Loucy (cell line): ENCODE data around the gene MED13L.

Experiments used
- H2AFZ ChIP-seq: fragments of 200-600 bp; sonication (generic); 2 replicates; pipeline ENCODE4 v1.6.0; 2016; ENCODE audit warnings: antibody characterized with exemption, mild to moderate bottlenecking, low read length, moderate library complexity
- H3F3A ChIP-seq: fragments of 200-600 bp; 2 replicates; pipeline ENCODE4 v1.6.0; 2016; ENCODE audit warnings: antibody characterized with exemption, low read depth, mild to moderate bottlenecking
- H3K27me3 ChIP-seq: fragments of 200-600 bp; sonication (generic); 2 replicates; pipeline ENCODE4 v1.6.1; 2014; ENCODE audit warnings: low read length, mild to moderate bottlenecking; ENCODE audit not compliant: insufficient read depth, poor library complexity, severe bottlenecking
- H3K36me3 ChIP-seq: fragments of 200-600 bp; sonication (generic); 2 replicates; pipeline ENCODE4 v1.6.1; 2016; ENCODE audit warnings: low read length; ENCODE audit not compliant: insufficient read depth
- H3K4me1 ChIP-seq: fragments of 200-600 bp; sonication (generic); 2 replicates; pipeline ENCODE4 v1.5.1; 2014; ENCODE audit warnings: low read length, mild to moderate bottlenecking; ENCODE audit not compliant: insufficient read depth, poor library complexity, severe bottlenecking
- H3K4me2 ChIP-seq: fragments of 200-600 bp; sonication (generic); 2 replicates; pipeline ENCODE4 v1.6.0; 2014; ENCODE audit warnings: antibody characterized with exemption, low read length, low read depth, mild to moderate bottlenecking; ENCODE audit not compliant: poor library complexity, severe bottlenecking
- H3K4me3 ChIP-seq: fragments of 200-600 bp; sonication (generic); 2 replicates; pipeline ENCODE4 v1.5.1; 2014; ENCODE audit warnings: low read length, mild to moderate bottlenecking, mixed read lengths; ENCODE audit not compliant: poor library complexity, severe bottlenecking
- H3K79me2 ChIP-seq: fragments of 200-600 bp; sonication (generic); 2 replicates; pipeline ENCODE4 v1.6.1; 2014; ENCODE audit warnings: low read length; ENCODE audit not compliant: insufficient read depth
- H3K9ac ChIP-seq: fragments of 200-600 bp; sonication (generic); 2 replicates; pipeline ENCODE4 v1.6.0; 2014; ENCODE audit warnings: mild to moderate bottlenecking, low read depth, low read length, moderate library complexity; ENCODE audit not compliant: poor library complexity, severe bottlenecking
- H3K9me2 ChIP-seq: fragments of 200-600 bp; sonication (generic); replicated peaks from 2 replicates; pipeline ENCODE4 v1.6.1; 2016; ENCODE audit warnings: low read depth, low read length, mixed read lengths
- H3K9me3 ChIP-seq: fragments of 200-600 bp; sonication (generic); 2 replicates; pipeline ENCODE4 v1.6.1; 2014; ENCODE audit warnings: mild to moderate bottlenecking, antibody characterized with exemption, low read length, low read depth; ENCODE audit not compliant: insufficient read depth
- H4K20me1 ChIP-seq: fragments of 200-600 bp; sonication (generic); 2 replicates; pipeline ENCODE4 v1.6.0; 2014; ENCODE audit warnings: antibody characterized with exemption, low read length, mild to moderate bottlenecking; ENCODE audit not compliant: insufficient read depth, poor library complexity, severe bottlenecking
- CTCF ChIP-seq: fragments of 200-600 bp; sonication (generic); conservative IDR thresholded peaks from 2 replicates; pipeline ENCODE4 v1.5.1; 2014; ENCODE audit warnings: mild to moderate bottlenecking, antibody characterized with exemption, low read length
- EZH2phosphoT487 ChIP-seq: fragments of 200-600 bp; IDR thresholded peaks from 2 replicates; pipeline ENCODE4 v1.6.1; 2018; ENCODE audit warnings: antibody characterized with exemption, mild to moderate bottlenecking, moderate library complexity, borderline replicate concordance

The MED13L gene

GRCh38 chr12:116188581-116188980, 88.9 kb downstream of the MED13L start:
- Histone ChIP-seq H4K20me1 (peaks cover 43% of the 10 kb centered on the region), H3K4me1 (peaks cover 20% of the 10 kb centered on the region), H3F3A (no peaks in the 10 kb centered on the region), H3K9me3 (no peaks in the 10 kb centered on the region), H3K27me3 (no peaks in the 10 kb centered on the region), H3K4me2 (no peak overlapping the region), H3K4me3 (no peak overlapping the region), H3K79me2 (peaks cover 92% of the 10 kb centered on the region), H2AFZ (no peak overlapping the region), H3K36me3 (no peaks in the 10 kb centered on the region), H3K9ac (no peak overlapping the region), H3K9me2 (no peaks in the 10 kb centered on the region)
- no peak for TF ChIP-seq EZH2phosphoT487
- no peak for TF ChIP-seq CTCF

GRCh38 chr12:116187151-116187511, 90.4 kb downstream of the MED13L start:
- Histone ChIP-seq H3K27me3 (no peaks in the 10 kb centered on the region), H3K4me3 (no peak overlapping the region), H3K36me3 (no peaks in the 10 kb centered on the region), H3K4me2 (peak overlapping the region; percentile 36), H3K4me1 (peaks cover 27% of the 10 kb centered on the region), H2AFZ (no peak overlapping the region), H3K79me2 (peaks cover 92% of the 10 kb centered on the region), H3K9me2 (no peaks in the 10 kb centered on the region), H3K9me3 (no peaks in the 10 kb centered on the region), H4K20me1 (peaks cover 55% of the 10 kb centered on the region), H3K9ac (no peak overlapping the region), H3F3A (no peaks in the 10 kb centered on the region)
- no peak for TF ChIP-seq CTCF
- TF ChIP-seq EZH2phosphoT487, result no peak

- Histone ChIP-seq H3F3A (no peaks in the 10 kb centered on the region), H3K9ac (no peak overlapping the region), H2AFZ (no peak overlapping the region), H3K9me2 (no peaks in the 10 kb centered on the region), H3K27me3 (no peaks in the 10 kb centered on the region), H3K79me2 (peaks cover 93% of the 10 kb centered on the region), H3K4me2 (peak overlapping the region; percentile 36), H4K20me1 (peaks cover 57% of the 10 kb centered on the region), H3K9me3 (no peaks in the 10 kb centered on the region), H3K4me1 (peaks cover 29% of the 10 kb centered on the region), H3K4me3 (no peak overlapping the region), H3K36me3 (no peaks in the 10 kb centered on the region)
- TF ChIP-seq CTCF (no peak), EZH2phosphoT487 (no peak)
Measured at GRCh38 chr12:116186482-116187150, 90.9 kb downstream of the MED13L start.
